Measurements from ENCODE around the gene CACNA1B. TPM values are rescaled to one million over a fixed set of nuclear protein-coding genes. Genes with fewer than 3 reads are reported as not detected.

Gene CACNA1B
- total and polyA plus RNA-seq, 2 donors (not counting 1 experiment from before 2014, with no cell fraction given): 0.01 to 0.17 TPM

- H4K20me1 ChIP-seq (ENCODE audit: control insufficient read depth, extremely low read depth, insufficient read depth, low read length): no peaks in the 10 kb centered on the region
- H3K9me3 ChIP-seq (ENCODE audit: control insufficient read depth, insufficient read depth, low read depth, low read length): no peaks in the 10 kb centered on the region
- no peak overlapping the region for H2AFZ ChIP-seq (ENCODE audit: low read length)
- no peak overlapping the region for H3K9ac ChIP-seq (ENCODE audit: insufficient read depth, low read length)
- no peaks in the 10 kb centered on the region for H3K27me3 ChIP-seq (ENCODE audit: control insufficient read depth, insufficient read depth, low read length)
- no peak overlapping the region for H3K4me3 ChIP-seq (replicated peaks in 1 of 4; ENCODE audit: control extremely low read depth in 1 of 4, insufficient read depth in 1 of 4, low read depth in 3 of 4, low read length in 4 of 4)
- H3K27ac ChIP-seq (ENCODE audit: insufficient read depth, low read length): no peak overlapping the region
- no peaks in the 10 kb centered on the region for H3K36me3 ChIP-seq (ENCODE audit: control insufficient read depth, insufficient read depth, low read length)
- no peak overlapping the region for H3K4me2 ChIP-seq (ENCODE audit: extremely low read depth, insufficient read depth, low read length)
- TF ChIP-seq CTCF (conservative IDR thresholded peaks at IDR 0.05 in 1 of 2, IDR thresholded peaks at IDR 0.05 in 1 of 2; ENCODE audit: low read depth in 1 of 2, low read length in 2 of 2) (no peak), EZH2 (IDR thresholded peaks at IDR 0.05; ENCODE audit: low read length, missing control alignments) (no peak)
- no peaks in the 10 kb centered on the region for H3K4me1 ChIP-seq (ENCODE audit: control insufficient read depth, extremely low read depth, insufficient read depth, low read length)
- no peaks in the 10 kb centered on the region for H3K79me2 ChIP-seq (ENCODE audit: control insufficient read depth, insufficient read depth, low read length)
- no peak for DNase-seq (ENCODE audit: low read depth in 2 of 2)
These were observed 90.7 kb downstream of the CACNA1B start for GRCh38 chr9:137968235-137968634.

- Histone ChIP-seq H3K36me3 (ENCODE audit: control insufficient read depth, insufficient read depth, low read length) (no peaks in the 10 kb centered on the region), H3K79me2 (ENCODE audit: control insufficient read depth, insufficient read depth, low read length) (no peaks in the 10 kb centered on the region), H2AFZ (ENCODE audit: low read length) (no peak overlapping the region), H3K27ac (ENCODE audit: insufficient read depth, low read length) (no peak overlapping the region), H3K4me3 (replicated peaks in 1 of 4; ENCODE audit: control extremely low read depth in 1 of 4, insufficient read depth in 1 of 4, low read depth in 3 of 4, low read length in 4 of 4) (no peak overlapping the region), H3K9me3 (ENCODE audit: control insufficient read depth, insufficient read depth, low read depth, low read length) (no peaks in the 10 kb centered on the region), H3K4me2 (ENCODE audit: extremely low read depth, insufficient read depth, low read length) (no peak overlapping the region), H3K27me3 (ENCODE audit: control insufficient read depth, insufficient read depth, low read length) (no peaks in the 10 kb centered on the region), H3K4me1 (ENCODE audit: control insufficient read depth, extremely low read depth, insufficient read depth, low read length) (no peaks in the 10 kb centered on the region), H3K9ac (ENCODE audit: insufficient read depth, low read length) (no peak overlapping the region), H4K20me1 (ENCODE audit: control insufficient read depth, extremely low read depth, insufficient read depth, low read length) (no peaks in the 10 kb centered on the region)
- TF ChIP-seq EZH2 (IDR thresholded peaks at IDR 0.05; ENCODE audit: low read length, missing control alignments) (no peak), CTCF (conservative IDR thresholded peaks at IDR 0.05 in 1 of 2, IDR thresholded peaks at IDR 0.05 in 1 of 2; ENCODE audit: low read depth in 1 of 2, low read length in 2 of 2) (no peak)
- no peak for DNase-seq (ENCODE audit: low read depth in 2 of 2)
These were observed 91.4 kb downstream of the CACNA1B start for GRCh38 chr9:137969008-137969407.

GRCh38 chr9:137969685-137970084, 92.1 kb downstream of the CACNA1B start:
- Histone ChIP-seq H3K27ac (ENCODE audit: insufficient read depth, low read length) (no peak overlapping the region), H3K4me3 (replicated peaks in 1 of 4; ENCODE audit: control extremely low read depth in 1 of 4, insufficient read depth in 1 of 4, low read depth in 3 of 4, low read length in 4 of 4) (no peak overlapping the region), H4K20me1 (ENCODE audit: control insufficient read depth, extremely low read depth, insufficient read depth, low read length) (no peaks in the 10 kb centered on the region), H3K9ac (ENCODE audit: insufficient read depth, low read length) (no peak overlapping the region), H3K79me2 (ENCODE audit: control insufficient read depth, insufficient read depth, low read length) (no peaks in the 10 kb centered on the region), H3K9me3 (ENCODE audit: control insufficient read depth, insufficient read depth, low read depth, low read length) (no peaks in the 10 kb centered on the region), H3K4me1 (ENCODE audit: control insufficient read depth, extremely low read depth, insufficient read depth, low read length) (no peaks in the 10 kb centered on the region), H3K36me3 (ENCODE audit: control insufficient read depth, insufficient read depth, low read length) (no peaks in the 10 kb centered on the region), H3K4me2 (ENCODE audit: extremely low read depth, insufficient read depth, low read length) (no peak overlapping the region), H3K27me3 (ENCODE audit: control insufficient read depth, insufficient read depth, low read length) (no peaks in the 10 kb centered on the region), H2AFZ (ENCODE audit: low read length) (no peak overlapping the region)
- DNase-seq (ENCODE audit: low read depth in 2 of 2): no peak
- no peak for TF ChIP-seq EZH2 (IDR thresholded peaks at IDR 0.05; ENCODE audit: low read length, missing control alignments)
- TF ChIP-seq CTCF (conservative IDR thresholded peaks at IDR 0.05 in 1 of 2, IDR thresholded peaks at IDR 0.05 in 1 of 2; ENCODE audit: low read depth in 1 of 2, low read length in 2 of 2): no peak

Data from fibroblast of lung (primary cell).